ENCODE measurements around the gene KRT33B. TPM values are rescaled to one million over a fixed set of nuclear protein-coding genes. Genes with fewer than 3 reads are reported as not detected.

Gene KRT33B
- total RNA-seq, 1 donor from 2014 or later: not detected

DNA sequence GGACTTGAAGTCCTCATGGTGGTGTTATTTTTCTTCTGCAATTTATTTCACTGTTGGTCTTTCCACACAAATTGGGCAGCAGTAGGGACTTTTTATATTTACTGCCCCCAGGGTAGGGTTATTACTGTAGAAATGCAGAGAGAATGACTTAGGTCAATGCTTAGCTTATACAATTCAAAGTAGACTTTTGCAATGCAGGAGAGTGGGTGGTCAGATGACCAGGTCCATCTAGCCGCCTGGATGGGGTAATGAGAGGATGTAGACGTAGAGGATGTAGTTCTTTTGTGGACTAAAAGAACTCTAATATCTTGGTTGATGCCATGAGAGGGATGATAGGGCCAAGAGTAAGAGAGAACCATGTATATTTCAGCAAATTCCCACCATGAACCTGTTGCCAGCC, 51.4 kb downstream of the KRT33B start:
- Mint-ChIP-seq H3K27me3 (ENCODE audit: low read depth) (peaks cover 2% of the 10 kb centered on the region), H3K36me3 (peaks cover 4% of the 10 kb centered on the region), H3K27ac (no peak overlapping the region), H3K4me3 (no peak overlapping the region), H3K4me1 (peaks cover 6% of the 10 kb centered on the region), H3K9me3 (peaks cover 25% of the 10 kb centered on the region)
- TF ChIP-seq, protein P1, sequence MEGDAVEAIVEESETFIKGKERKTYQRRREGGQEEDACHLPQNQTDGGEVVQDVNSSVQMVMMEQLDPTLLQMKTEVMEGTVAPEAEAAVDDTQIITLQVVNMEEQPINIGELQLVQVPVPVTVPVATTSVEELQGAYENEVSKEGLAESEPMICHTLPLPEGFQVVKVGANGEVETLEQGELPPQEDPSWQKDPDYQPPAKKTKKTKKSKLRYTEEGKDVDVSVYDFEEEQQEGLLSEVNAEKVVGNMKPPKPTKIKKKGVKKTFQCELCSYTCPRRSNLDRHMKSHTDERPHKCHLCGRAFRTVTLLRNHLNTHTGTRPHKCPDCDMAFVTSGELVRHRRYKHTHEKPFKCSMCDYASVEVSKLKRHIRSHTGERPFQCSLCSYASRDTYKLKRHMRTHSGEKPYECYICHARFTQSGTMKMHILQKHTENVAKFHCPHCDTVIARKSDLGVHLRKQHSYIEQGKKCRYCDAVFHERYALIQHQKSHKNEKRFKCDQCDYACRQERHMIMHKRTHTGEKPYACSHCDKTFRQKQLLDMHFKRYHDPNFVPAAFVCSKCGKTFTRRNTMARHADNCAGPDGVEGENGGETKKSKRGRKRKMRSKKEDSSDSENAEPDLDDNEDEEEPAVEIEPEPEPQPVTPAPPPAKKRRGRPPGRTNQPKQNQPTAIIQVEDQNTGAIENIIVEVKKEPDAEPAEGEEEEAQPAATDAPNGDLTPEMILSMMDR (IDR thresholded peaks at IDR 0.05; ENCODE audit: unreplicated experiment): no peak
- DNase-seq (ENCODE audit: low spot score in 2 of 2, unreplicated experiment in 2 of 2): no peak

GRCh38 chr17:41315814-41316445, 53.7 kb downstream of the KRT33B start:
- peaks cover 4% of the 10 kb centered on the region for H3K36me3 Mint-ChIP-seq
- H3K27me3 Mint-ChIP-seq (ENCODE audit: low read depth): peaks cover 5% of the 10 kb centered on the region
- no peak overlapping the region for H3K27ac Mint-ChIP-seq
- H3K9me3 Mint-ChIP-seq: peaks cover 24% of the 10 kb centered on the region
- H3K4me3 Mint-ChIP-seq: no peak overlapping the region
- no peak for DNase-seq (ENCODE audit: low spot score in 2 of 2, unreplicated experiment in 2 of 2)
- TF ChIP-seq, protein P1 (IDR thresholded peaks at IDR 0.05; ENCODE audit: unreplicated experiment): no peak
- H3K4me1 Mint-ChIP-seq: no peaks in the 10 kb centered on the region

DNA sequence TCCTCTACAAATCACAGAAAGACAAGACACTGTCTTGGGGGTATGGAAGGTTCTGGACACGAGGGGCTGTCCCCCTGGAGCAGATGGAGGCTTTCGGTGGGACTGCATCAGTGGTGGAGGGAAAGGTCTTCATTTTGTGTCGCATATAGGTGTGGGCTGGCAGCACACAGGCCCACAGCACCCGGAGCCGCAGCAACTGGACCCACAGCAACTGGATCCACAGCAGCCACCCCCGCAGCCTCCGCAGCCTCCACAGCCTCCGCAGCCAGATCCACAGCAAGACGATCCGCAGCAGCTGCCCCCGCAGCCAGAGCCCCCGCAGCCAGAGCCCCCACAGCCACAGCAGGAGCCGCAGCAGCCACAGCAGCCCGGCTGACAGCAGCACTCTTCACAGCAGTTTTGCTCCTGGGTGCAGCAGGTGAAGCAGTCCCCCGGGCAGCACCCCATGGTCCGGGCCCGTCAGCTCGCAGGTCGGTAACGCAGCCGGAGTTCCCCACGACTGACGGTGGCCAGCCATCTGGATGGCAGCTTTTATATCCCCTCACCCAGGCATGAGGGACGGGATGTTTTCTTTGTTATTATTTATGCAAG, 54.3 kb downstream of the KRT33B start, which contains the start of gene KRTAP17-1:
KRTAP17-1 (minus strand) TSS at position 507 of the 591 bp plus-strand sequence; CDS start at position 447, 60 bp downstream.
- peaks cover 5% of the 10 kb centered on the region for H3K27me3 Mint-ChIP-seq (ENCODE audit: low read depth)
- H3K4me1 Mint-ChIP-seq: no peaks in the 10 kb centered on the region
- no peak within 1 kb of the TSS for H3K27ac Mint-ChIP-seq
- H3K9me3 Mint-ChIP-seq: peaks cover 18% of the 10 kb centered on the region
- TF ChIP-seq, protein P1 (IDR thresholded peaks at IDR 0.05; ENCODE audit: unreplicated experiment): no peak
- H3K36me3 Mint-ChIP-seq: peaks cover 4% of the 10 kb centered on the region
- no peak for DNase-seq (ENCODE audit: low spot score in 2 of 2, unreplicated experiment in 2 of 2)
- no peak within 1 kb of the TSS for H3K4me3 Mint-ChIP-seq

Other genes starting within 250 kb of the KRT33B start
- gene KRTAP4-12, start 245.6 kb downstream of the KRT33B start, total RNA-seq: not detected in 3 replicates
- not detected in 3 replicates for gene KRTAP4-6, start 229.3 kb downstream of the KRT33B start, total RNA-seq
- gene KRTAP4-5, start 220.0 kb downstream of the KRT33B start, total RNA-seq: not detected in 3 replicates
- not detected in 3 replicates for gene KRTAP4-4, start 209.1 kb downstream of the KRT33B start, total RNA-seq
- gene KRTAP4-3, start 201.6 kb downstream of the KRT33B start, total RNA-seq: not detected in 3 replicates
- gene KRTAP4-2, start 191.6 kb downstream of the KRT33B start, total RNA-seq: not detected in 3 replicates
- gene KRTAP4-1, start 184.9 kb downstream of the KRT33B start, total RNA-seq: not detected in 3 replicates
- not detected in 3 replicates for gene KRTAP9-1, start 179.9 kb downstream of the KRT33B start, total RNA-seq
- not detected in 3 replicates for gene KRTAP9-2, start 143.2 kb downstream of the KRT33B start, total RNA-seq
- not detected in 3 replicates for gene KRTAP9-3, start 137.4 kb downstream of the KRT33B start, total RNA-seq
- gene KRTAP9-8, start 131.8 kb downstream of the KRT33B start, total RNA-seq: not detected in 3 replicates
- not detected in 3 replicates for gene KRTAP9-4, start 120.1 kb downstream of the KRT33B start, total RNA-seq
- gene KRTAP9-9, start 114.4 kb downstream of the KRT33B start, total RNA-seq: not detected in 3 replicates
- not detected in 3 replicates for gene KRTAP9-6, start 104.4 kb downstream of the KRT33B start, total RNA-seq
- gene KRTAP9-7, start 94.1 kb downstream of the KRT33B start, total RNA-seq: not detected in 3 replicates
- not detected in 3 replicates for gene KRTAP29-1, start 67.0 kb downstream of the KRT33B start, total RNA-seq
- not detected in 3 replicates for gene KRTAP16-1, start 60.5 kb downstream of the KRT33B start, total RNA-seq
- gene KRTAP17-1, start 54.1 kb downstream of the KRT33B start, total RNA-seq: not detected in 3 replicates
- gene KRT33A, start 19.0 kb downstream of the KRT33B start, total RNA-seq: not detected in 3 replicates
- not detected in 3 replicates for gene KRT34, start 12.5 kb upstream of the KRT33B start, total RNA-seq
- not detected in 3 replicates for gene KRT31, start 27.8 kb upstream of the KRT33B start, total RNA-seq
- gene KRT37, start 54.8 kb upstream of the KRT33B start, total RNA-seq: not detected in 3 replicates
- gene KRT38, start 71.2 kb upstream of the KRT33B start, total RNA-seq: not detected in 3 replicates
- not detected in 3 replicates for gene KRT32, start 97.6 kb upstream of the KRT33B start, total RNA-seq
- gene KRT35, start 111.3 kb upstream of the KRT33B start, total RNA-seq: not detected in 3 replicates
- not detected in 3 replicates for gene KRT36, start 120.1 kb upstream of the KRT33B start, total RNA-seq
- gene KRT13, start 135.8 kb upstream of the KRT33B start, total RNA-seq: 5.3 to 7.0 TPM (median 6.3 TPM) in 3 replicates
- 8.5 to 10.2 TPM (median 8.7 TPM) in 3 replicates for gene KRT15, start 149.1 kb upstream of the KRT33B start, total RNA-seq
- 366 to 377 TPM (median 368 TPM) in 3 replicates for gene KRT19, start 158.5 kb upstream of the KRT33B start, total RNA-seq
- gene KRT9, start 202.2 kb upstream of the KRT33B start, total RNA-seq: not detected in 3 replicates
- gene KRT14, start 217.1 kb upstream of the KRT33B start, total RNA-seq: 0.45 TPM in 1 of 3 replicates, not detected in the others
- gene KRT16, start 243.0 kb upstream of the KRT33B start, total RNA-seq: 0.40 to 0.79 TPM (median 0.40 TPM) in 3 replicates

Data from mesothelial cell of epicardium (in vitro differentiated cells).